DLD1 (cell line): ENCODE measurements around the gene DGCR6L.
"Not testable (repeated sequence)": the region's sequence is repeated elsewhere in the genome, so short reads cannot be mapped to it uniquely, and the experiment has no call there.

ENCODE experiments used
- in situ Hi-C: cut with HindIII; loops from 2 replicates; pipeline ENCODE4 v1.10.0; 2017; ENCODE audit warnings: low sequenced_read_pairs

The DGCR6L gene

GRCh38 chr22:20277936-20278635 lies 41.8 kb downstream of the DGCR6L start:
- in situ Hi-C loops: not testable (repeated sequence)

- in situ Hi-C loops: no loop called here
These were observed 43.4 kb downstream of the DGCR6L start for GRCh38 chr22:20276468-20276867.

GRCh38 chr22:20275836-20276235 lies 44.0 kb downstream of the DGCR6L start:
- in situ Hi-C loops: no loop called here

GRCh38 chr22:20275325-20275724 lies 44.5 kb downstream of the DGCR6L start:
- in situ Hi-C loops: not testable (repeated sequence)

GRCh38 chr22:20274374-20274773 lies 45.5 kb downstream of the DGCR6L start:
- in situ Hi-C loops: not testable (repeated sequence)

GRCh38 chr22:20273758-20274181 lies 46.1 kb downstream of the DGCR6L start:
- in situ Hi-C loops: no loop called here

- in situ Hi-C loops: no loop called here
These were observed 47.2 kb downstream of the DGCR6L start for GRCh38 chr22:20272700-20273099.

GRCh38 chr22:20272174-20272573 lies 47.7 kb downstream of the DGCR6L start:
- in situ Hi-C loops: no loop called here

GRCh38 chr22:20271114-20271994 lies 48.5 kb downstream of the DGCR6L start:
- in situ Hi-C loops: no loop called here

GRCh38 chr22:20270190-20271113 lies 49.4 kb downstream of the DGCR6L start:
- in situ Hi-C loops: not testable (repeated sequence)

GRCh38 chr22:20269673-20270072 lies 50.2 kb downstream of the DGCR6L start:
- in situ Hi-C loops: not testable (repeated sequence)

- in situ Hi-C loops: not testable (repeated sequence)
These were observed 50.7 kb downstream of the DGCR6L start for GRCh38 chr22:20269201-20269600.

GRCh38 chr22:20268279-20269012 lies 51.4 kb downstream of the DGCR6L start, which contains the start of gene RTN4R:
RTN4R (minus strand) TSS chr22:20268318; CDS start chr22:20268092, 226 bp downstream.
- in situ Hi-C loops: no loop called here

- in situ Hi-C loops: no loop called here
These were observed 52.2 kb downstream of the DGCR6L start for GRCh38 chr22:20267441-20268278.

GRCh38 chr22:20266667-20267440 lies 53.0 kb downstream of the DGCR6L start:
- in situ Hi-C loops: not testable (repeated sequence)

- in situ Hi-C loops: not testable (repeated sequence)
These were observed 53.8 kb downstream of the DGCR6L start for GRCh38 chr22:20265772-20266666.
